NT2/D1 (cell line): ENCODE data around the gene TBCA.

ENCODE experiments used
- SUZ12 ChIP-seq: IDR thresholded peaks from 2 replicates; pipeline ENCODE4 v1.6.1; 2011; ENCODE audit not compliant: insufficient read length, insufficient read depth; ENCODE audit errors: extremely low read depth
- YY1 ChIP-seq: IDR thresholded peaks from 2 replicates; pipeline ENCODE4 v1.6.1; 2011; ENCODE audit not compliant: insufficient read length, insufficient read depth
- ZNF274 ChIP-seq: IDR thresholded peaks from 2 replicates; pipeline ENCODE4 v1.6.1; 2011; ENCODE audit warnings: mild to moderate bottlenecking, low read depth, low read length

DNA sequence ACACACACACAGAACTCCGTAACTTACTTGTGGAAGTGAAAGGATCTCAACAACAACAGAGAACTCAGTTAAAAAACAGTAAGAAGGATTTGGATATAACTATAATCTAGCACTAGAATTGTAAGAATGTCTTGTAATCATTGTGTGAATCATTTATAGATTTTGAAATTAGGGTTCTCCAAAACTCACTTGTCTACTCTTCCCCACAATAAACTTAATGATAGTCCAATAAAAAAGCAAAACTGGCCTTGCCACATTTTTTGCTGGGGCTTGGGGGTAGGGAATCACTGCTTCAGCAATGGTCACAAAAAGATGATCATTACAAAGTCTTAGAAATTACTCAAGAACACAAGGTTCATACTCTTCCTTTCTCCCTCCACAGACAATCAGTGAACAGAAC lies 8.8 kb downstream of the TBCA start:
- TF ChIP-seq YY1 (no peak), SUZ12 (no peak), ZNF274 (no peak)
